Stimulated activated naive CD4-positive, alpha-beta T cell treated with Interleukin-2 at 50 U/mL for 16 hours (primary cell): ENCODE results near the gene PUDP.
"Not testable (repeated sequence)": the region's sequence is repeated elsewhere in the genome, so short reads cannot be mapped to it uniquely, and the experiment has no call there.

Source experiments
- DNase-seq: peaks from one replicate; lab custom pipeline; 2025; lab: John Stamatoyannopoulos, UW

Gene PUDP

GRCh38 chrX:7147978-7148854, at the start of gene PUDP:
Gene PUDP, minus strand, starts transcription at chrX:7148153. Its CDS starts 40 bp downstream, at chrX:7148113.
- peak; percentile 78 for DNase-seq

DNA sequence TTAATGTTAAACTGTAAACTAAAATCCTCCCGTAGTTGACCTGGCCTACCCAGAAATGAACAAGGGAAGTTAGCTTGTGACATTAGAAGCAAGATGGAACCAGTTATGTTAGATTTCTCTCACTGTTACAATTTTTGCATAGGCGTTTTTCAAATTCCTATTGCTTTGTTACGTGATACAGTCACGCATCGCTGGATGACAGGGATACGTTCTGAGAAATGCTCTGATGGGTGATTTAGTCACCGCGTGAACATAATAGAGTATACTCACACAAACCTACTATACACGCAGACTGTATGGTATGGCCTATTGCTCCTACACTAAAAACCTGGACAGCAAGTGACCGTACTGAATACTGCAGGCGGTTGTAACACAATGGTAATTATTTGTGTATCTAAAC, 46.7 kb upstream of the PUDP start:
- no peak for DNase-seq

DNA sequence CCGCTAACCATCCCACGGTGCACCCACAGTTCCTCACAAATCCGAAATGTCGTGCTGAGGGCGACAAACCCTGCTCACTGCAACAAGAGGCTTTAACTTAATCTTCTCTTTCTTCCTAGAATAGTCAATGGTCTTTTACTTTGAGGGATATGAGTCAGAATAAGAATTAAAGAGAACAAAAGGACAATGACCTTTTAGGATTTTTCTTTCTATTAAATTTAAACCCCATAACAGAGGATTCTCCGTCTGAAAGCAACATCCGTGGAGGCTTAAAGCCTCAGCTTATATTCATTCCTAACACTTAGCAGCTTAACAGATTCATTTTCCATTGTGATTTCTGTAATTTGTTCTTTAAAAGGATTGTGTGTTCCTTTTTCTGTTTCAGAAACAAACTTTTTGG, 44.9 kb upstream of the PUDP start:
- DNase-seq = no peak

- DNase-seq = no peak
Measured at GRCh38 chrX:7191681-7192110, 43.7 kb upstream of the PUDP start.

DNA sequence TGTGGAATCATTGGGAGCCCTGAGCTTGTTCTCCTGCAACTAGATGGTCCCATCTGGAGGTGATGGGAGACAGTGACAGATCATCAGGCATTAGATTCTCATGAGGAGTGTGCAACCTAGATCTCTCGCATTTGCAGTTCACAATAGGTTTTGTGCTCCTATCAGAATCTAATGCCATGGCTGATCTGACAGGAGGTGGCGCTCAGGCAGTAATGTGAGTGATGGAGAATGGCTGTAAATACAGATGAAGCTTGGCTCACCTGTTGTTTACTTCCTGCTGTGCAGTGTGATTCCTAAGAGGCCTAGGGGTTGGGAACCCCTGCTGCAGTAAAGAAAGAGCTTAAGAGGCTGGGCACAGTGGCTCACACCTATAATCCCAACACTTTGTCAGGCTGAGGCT, 42.2 kb upstream of the PUDP start:
- no peak for DNase-seq

GRCh38 chrX:7188672-7189071, 40.7 kb upstream of the PUDP start:
- no peak for DNase-seq

- no peak for DNase-seq
Measured at GRCh38 chrX:7184816-7185215, 36.9 kb upstream of the PUDP start.

DNA sequence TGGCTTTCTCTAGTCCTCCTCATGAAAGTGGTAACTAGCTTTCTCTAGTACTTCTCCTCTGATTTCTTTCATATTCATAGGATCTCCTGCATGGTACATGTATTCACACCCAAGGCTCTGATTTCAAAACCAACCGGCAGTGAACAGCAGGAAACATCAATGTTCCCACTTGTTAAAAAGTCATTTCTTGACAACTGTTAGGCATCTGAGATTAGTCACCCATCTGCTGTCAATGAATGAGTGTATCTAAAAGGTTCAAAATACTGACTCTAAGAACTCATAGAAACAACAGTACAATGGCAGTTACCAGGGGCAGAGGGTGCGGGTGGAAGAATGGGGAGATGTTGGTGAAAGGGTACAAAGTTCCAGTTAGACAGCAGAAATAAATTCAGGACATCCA, 31.5 kb upstream of the PUDP start:
- DNase-seq = no peak

GRCh38 chrX:7178859-7179258, 30.9 kb upstream of the PUDP start:
- DNase-seq = not testable (repeated sequence)

DNA sequence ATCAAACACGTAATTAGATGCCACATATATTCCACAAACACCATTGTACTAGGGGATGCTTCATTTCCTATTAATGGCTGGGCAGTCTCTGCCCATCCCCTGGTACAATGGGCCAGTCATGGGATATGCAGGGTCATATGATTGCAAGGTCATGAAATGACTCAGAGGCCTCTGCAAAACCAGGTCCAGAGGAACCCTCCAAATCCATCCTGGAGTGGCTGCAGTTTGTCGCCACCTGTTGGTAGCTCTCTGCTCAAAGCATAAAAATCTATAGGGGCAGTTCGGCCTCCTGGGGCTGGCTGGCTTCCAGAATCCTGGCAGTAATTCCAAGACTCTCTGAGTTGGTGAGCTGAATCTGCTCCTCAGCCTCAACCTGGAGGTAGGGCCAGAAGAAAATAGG, 22.9 kb upstream of the PUDP start:
- DNase-seq = peak; percentile 0

DNA sequence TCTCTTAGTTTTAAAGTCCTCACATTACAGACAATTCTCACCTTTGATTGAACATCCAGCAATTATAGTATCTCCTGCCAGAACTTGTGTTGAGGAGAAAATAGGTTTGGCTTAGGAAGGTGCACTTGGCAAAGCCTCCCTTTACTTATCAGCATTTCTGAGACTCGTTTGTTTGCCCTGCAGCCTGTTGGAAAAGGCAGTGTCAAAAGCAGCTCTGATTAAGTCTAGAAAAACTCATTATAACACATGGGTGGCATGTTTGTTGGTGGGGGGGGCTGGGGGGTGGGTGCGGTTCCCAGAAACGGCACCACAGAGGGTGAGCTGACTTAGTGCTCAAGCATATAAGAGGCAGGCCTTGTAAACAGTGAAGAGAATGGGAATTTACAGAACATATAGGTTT, 21.7 kb upstream of the PUDP start:
- no peak for DNase-seq

DNA sequence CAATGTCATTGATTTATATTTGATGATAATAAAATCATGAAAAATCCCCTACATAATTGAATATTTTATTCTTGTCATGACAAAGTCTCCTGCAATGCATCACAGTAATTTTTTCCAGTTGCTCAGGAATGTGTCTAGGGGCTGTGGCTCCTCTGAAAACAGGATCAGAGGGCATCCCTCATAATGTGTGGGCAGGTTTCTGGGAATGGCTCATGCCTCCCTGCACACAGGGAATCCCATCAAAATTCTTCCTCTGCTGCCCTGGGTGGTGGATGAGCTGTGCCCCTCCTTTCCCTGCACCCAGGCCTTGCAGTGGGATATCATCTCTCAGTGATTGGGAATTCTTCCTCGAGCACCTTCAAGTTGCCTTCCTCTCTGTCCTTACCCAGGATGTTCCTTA, 20.4 kb upstream of the PUDP start:
- no peak for DNase-seq

- DNase-seq = no peak
Measured at GRCh38 chrX:7164174-7164573, 16.2 kb upstream of the PUDP start.

GRCh38 chrX:7163146-7163677, 15.3 kb upstream of the PUDP start:
- DNase-seq = no peak

- DNase-seq = no peak
Measured at GRCh38 chrX:7159149-7159861, 11.4 kb upstream of the PUDP start.

DNA sequence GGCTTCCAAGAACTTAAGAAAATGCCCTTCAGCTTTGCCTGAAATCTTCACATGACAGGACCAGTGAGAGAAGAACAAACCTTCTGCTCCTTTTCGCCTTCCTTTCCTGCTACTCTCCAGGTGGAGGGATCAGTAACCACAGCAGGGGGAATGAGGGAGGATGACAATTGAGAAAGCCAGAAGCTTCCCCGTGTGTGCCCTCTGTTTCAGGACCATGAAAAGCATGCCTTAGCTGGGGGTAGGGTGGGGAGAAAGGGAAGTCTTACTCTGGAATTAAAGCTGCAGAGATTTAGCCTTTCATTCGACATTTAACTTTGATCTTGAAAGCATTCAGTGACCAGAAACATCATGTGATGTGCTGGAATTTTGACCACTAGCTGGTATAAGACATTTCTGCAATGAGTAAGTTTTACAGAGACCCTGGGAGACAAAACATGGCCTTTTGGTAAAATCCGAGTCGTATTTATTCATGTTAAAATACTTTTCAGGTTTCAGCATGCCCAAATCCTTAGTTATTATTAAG, 10.6 kb upstream of the PUDP start:
- DNase-seq = no peak

GRCh38 chrX:7156879-7157278, 8.9 kb upstream of the PUDP start:
- DNase-seq = no peak

- DNase-seq = no peak
Measured at GRCh38 chrX:7155163-7155562, 7.2 kb upstream of the PUDP start.

- no peak for DNase-seq
Measured at GRCh38 chrX:7154041-7154597, 6.2 kb upstream of the PUDP start.

GRCh38 chrX:7153231-7153630, 5.3 kb upstream of the PUDP start:
- no peak for DNase-seq

DNA sequence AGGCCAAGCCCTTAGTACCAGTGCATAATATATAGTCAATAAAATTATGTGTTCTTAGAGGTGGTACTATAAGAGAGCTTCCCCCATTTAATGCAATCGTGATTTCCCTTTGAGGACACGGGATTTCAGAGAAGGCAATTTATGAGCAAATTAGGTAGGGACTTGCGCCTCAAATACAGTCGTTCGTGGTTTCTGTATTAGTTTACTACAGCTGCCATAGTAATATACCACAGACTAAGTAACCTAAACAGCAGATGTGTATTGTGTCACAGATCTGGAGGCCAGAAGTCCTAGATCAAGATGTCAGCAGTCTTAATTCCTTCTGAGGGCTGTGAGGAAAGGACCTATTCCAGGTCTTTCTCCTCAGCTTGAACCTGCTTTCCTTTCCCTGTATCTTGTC, 1.5 kb upstream of the PUDP start:
- DNase-seq = no peak

DNA sequence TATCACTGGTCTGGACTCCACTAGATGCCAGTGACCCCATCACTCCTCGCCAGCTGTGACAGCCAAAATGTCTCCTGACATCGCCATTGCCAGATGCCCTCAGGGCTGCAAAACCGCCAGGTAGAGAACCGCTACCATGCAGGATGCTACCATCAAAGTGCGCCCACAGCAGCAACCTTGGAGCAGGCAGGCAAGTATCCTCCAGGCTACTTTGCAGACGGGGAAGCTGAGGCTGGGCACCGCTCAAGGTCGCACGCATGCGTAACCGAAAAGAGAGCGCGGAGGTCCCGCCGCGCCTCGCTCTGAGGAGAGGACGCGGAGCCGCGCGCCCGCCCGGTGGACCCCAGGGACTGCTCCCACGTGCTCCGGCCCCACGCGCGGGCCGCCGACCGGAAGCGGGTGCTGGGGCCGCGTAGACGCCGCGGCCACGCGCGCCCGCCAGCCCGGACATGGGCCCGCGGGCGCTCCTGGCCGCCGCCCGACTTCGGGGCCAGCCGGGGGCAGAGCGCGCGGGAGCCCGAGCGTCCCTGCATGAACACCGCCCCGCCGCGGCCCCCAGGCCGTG, 458 bp downstream of the PUDP start, which contains the start of gene STS:
Gene STS, plus strand, starts transcription at position 300 of the 565 bp plus-strand sequence. CDS start 105,488 bp downstream, outside the sequence.
- DNase-seq = peak; percentile 14
